ENCODE data around the gene COL27A1.

DNA sequence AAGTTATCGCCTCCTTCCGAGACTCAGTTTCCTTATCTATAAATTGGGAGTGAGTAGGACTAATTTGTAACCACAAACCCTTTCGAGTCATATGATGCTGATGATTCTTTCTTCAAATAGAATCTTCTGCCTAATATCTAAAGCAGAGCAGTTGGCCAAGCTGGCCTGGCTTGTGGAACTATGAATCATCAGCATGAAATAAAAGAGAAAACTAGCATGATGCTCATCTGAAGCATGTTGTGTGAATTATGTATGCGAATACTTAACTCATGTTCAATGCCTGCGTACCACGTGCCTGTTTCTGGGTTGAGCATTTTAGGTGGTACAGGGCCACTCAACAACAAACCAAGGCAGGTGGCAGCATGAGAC is 152.5 kb downstream of the COL27A1 start:
- TF ChIP-seq, protein P1, sequence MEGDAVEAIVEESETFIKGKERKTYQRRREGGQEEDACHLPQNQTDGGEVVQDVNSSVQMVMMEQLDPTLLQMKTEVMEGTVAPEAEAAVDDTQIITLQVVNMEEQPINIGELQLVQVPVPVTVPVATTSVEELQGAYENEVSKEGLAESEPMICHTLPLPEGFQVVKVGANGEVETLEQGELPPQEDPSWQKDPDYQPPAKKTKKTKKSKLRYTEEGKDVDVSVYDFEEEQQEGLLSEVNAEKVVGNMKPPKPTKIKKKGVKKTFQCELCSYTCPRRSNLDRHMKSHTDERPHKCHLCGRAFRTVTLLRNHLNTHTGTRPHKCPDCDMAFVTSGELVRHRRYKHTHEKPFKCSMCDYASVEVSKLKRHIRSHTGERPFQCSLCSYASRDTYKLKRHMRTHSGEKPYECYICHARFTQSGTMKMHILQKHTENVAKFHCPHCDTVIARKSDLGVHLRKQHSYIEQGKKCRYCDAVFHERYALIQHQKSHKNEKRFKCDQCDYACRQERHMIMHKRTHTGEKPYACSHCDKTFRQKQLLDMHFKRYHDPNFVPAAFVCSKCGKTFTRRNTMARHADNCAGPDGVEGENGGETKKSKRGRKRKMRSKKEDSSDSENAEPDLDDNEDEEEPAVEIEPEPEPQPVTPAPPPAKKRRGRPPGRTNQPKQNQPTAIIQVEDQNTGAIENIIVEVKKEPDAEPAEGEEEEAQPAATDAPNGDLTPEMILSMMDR (IDR thresholded peaks at IDR 0.05), result no peak
- no peak for TF ChIP-seq POLR2AphosphoS5 (IDR thresholded peaks at IDR 0.05)
- no peak for TF ChIP-seq POLR2A (IDR thresholded peaks at IDR 0.05)
